Stimulated activated CD4-positive, alpha-beta T cell treated with anti-CD3 and anti-CD28 coated beads, TNF-alpha, amount 100 ng/mL, for 4 hours (primary cell): ENCODE results near the gene KLHL6.
"Not testable (repeated sequence)": the region's sequence is repeated elsewhere in the genome, so short reads cannot be mapped to it uniquely, and the experiment has no call there.

Experiments used
- DNase-seq, 3 experiments: peaks; one replicate each; pipeline ENCODE4 v3.0.0-alpha.2; 2020; ENCODE audit warnings: low read depth in 3 of 3

The KLHL6 gene, protein sequence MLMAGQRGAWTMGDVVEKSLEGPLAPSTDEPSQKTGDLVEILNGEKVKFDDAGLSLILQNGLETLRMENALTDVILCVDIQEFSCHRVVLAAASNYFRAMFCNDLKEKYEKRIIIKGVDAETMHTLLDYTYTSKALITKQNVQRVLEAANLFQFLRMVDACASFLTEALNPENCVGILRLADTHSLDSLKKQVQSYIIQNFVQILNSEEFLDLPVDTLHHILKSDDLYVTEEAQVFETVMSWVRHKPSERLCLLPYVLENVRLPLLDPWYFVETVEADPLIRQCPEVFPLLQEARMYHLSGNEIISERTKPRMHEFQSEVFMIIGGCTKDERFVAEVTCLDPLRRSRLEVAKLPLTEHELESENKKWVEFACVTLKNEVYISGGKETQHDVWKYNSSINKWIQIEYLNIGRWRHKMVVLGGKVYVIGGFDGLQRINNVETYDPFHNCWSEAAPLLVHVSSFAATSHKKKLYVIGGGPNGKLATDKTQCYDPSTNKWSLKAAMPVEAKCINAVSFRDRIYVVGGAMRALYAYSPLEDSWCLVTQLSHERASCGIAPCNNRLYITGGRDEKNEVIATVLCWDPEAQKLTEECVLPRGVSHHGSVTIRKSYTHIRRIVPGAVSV

GRCh38 chr3:183555541-183556081 lies at the start of gene KLHL6:
Gene KLHL6 (minus strand): TSS chr3:183555706. CDS start chr3:183555653, 53 bp downstream.
- DNase-seq = peak; percentile 40 to 55 (median 42)

DNA sequence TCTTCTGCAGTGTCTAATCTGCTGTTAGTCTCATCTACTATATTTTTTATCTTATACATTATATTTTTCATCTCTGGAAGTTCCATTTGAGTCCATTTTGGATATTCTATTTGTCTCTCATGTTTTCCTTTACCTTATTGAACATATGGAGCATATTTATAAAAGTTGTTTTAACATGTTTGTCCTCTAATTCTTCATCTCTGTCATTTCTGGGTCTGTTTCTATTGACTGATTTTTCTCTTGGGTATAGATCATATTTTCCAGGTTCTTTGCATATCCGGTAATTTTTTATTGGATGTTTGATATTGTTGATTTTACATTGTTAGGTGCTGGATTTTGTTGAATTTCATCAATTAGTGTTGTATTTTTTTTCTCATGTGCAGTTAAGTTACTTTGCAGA lies 42.5 kb upstream of the KLHL6 start:
- no peak for DNase-seq

- DNase-seq = no peak
Measured at GRCh38 chr3:183594636-183595035, 39.1 kb upstream of the KLHL6 start.

DNA sequence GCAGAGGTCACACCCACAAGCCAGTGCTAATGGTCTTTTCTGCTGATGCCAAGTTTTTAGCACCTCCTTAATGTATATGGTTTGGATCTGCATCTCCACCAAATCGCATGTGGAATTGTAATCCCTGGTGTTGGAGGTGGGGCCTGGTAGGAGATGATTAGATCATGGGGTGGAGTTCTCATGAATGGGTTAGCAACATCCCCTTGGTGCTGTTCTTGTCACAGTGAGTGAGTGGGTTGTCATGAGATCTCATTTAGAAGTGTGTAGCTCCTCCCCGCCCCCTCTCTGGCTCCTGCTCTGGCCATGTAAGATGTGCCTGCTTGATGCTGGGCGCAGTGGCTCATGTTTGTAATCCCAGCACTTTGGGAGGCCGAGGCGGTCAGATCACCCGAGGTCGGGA lies 37.3 kb upstream of the KLHL6 start:
- DNase-seq = no peak

DNA sequence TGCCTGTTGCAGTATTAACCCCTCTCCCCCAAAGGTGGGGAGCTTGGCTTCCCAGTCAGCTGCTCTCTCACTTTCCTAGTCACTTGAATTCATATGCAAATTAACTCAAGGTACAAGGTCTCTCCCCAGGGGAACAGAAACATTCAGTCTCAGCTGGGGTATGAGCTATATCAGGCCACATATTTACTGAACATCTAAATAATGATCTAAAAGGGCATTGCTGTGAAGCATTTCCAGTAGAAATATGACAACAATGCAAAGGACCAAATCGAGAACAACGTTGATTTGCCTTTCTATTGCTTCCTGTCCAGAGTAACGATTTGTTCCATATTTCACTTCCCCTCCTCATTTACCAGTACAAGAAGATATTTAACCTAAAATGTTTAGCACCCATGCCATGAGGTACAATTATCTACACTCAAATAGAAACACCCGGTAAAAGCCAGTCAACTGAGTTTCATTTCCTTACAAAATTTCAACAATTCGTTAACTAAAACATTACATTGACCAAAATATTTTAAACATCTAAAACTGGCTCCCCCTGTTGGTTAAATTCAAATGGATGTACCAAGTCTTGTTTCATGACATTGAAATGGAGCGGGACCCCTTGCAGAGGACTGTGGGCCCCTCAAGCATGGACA lies 36.5 kb upstream of the KLHL6 start:
- no peak for DNase-seq

- no peak for DNase-seq
Measured at GRCh38 chr3:183590442-183590841, 34.9 kb upstream of the KLHL6 start.

- DNase-seq = no peak
Measured at GRCh38 chr3:183587336-183587735, 31.8 kb upstream of the KLHL6 start.

GRCh38 chr3:183586477-183586876 lies 31.0 kb upstream of the KLHL6 start:
- DNase-seq = no peak

- no peak for DNase-seq
Measured at GRCh38 chr3:183584914-183585280, 29.4 kb upstream of the KLHL6 start.

DNA sequence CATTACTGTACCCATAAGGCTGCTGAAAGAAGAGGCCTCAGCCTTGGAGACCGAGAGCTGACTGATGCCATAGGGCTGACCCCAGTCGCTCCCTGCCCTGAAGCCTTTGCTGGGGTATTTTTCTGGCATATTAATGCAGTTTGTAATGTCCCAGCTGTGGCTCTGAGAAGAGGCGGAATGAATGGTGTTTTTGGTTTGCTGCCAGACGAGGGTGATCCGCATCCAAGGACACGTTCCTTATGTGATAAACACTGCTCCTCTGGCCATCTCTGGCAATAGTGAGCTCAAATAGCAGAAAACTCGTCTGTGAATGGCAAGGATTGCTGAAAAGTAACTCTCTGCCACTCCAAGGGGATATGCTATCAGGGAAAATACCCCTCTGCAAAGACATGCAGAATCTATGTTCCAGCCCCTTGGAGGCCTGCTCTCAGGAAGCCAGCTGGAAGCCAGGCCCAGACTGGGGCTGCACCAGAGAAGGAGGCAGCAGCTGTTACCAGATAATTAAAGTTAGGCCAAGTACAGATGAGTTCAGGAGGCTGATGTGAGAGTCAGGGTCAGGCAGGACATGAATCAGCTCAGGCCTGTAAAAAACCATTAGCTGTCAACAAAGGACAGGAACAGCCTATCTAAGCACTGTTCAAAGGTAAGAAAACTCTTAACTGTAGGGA lies 28.9 kb upstream of the KLHL6 start:
- no peak for DNase-seq

DNA sequence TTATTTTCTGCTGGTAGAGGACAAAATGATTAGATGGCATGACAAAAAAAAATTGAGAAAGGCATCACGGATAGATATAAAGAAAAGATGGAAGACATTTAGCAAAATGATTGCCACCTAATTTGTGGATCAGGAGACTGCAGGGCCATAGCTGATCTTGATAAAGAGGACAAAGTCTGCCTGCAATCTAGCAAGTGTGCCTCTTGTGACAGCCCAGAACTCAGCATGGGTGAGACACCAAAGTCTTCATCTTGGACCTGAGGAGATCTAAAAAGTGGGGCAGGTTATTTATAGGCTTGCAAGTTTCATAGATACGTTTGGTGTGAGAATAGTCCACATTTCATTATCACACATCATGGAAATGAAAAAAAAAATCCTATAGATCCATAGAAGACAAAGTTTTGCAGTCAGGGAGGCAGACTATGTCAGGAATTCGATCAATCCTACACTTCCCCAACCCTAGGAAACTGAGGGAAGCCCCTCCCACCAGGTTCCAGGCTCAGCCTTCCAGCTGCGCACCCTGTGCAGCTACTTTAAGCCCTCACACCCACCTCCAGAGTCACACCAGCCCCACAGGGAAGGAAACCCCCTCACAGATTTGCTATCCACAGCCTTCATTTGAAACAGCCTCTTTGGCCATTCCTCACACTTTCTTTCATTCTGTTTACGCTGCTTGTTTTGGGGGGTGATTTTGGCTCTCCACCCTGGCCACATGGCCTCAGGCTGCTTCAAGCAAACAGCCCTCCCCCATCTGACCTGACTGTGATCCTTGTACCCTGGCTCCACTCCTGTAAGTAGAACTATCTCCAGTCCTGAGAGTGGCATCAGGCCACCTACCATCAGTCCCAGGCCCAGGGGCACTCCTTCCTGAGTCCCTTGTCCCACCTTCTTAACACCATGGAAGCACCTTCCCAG lies 28.1 kb upstream of the KLHL6 start:
- no peak for DNase-seq

GRCh38 chr3:183582161-183582560 lies 26.7 kb upstream of the KLHL6 start:
- DNase-seq = no peak

DNA sequence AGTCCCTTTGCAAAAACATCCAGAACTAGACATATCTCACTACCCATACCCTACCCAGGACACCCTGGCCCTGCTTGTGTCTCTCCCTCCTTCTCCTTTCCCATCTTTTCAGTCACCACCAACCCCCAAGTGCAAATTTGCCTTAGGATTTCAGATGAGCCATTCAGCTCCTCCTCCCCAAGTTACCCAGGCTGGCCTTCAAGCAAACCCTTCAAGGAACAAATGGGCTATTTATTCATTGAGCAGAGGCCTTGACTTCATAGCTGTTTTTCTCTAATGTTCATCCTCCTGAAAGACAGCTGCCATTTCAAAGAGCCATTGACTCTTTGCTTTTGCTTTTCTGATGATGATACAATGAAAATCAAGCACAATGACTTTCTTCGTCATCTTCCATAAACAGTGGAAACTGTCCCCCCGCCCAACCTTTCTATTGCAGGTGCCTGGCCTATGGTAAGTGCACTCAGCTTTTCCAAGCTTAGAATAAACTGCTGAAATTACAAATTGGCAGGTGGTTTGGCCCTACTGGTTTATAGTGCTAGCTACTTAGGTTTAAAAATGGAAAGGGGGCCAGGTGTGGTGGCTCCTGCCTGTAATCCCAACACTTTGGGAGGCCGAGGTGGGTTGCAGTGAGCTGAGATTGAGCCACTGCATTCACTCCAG lies 26.1 kb upstream of the KLHL6 start:
- DNase-seq = no peak

DNA sequence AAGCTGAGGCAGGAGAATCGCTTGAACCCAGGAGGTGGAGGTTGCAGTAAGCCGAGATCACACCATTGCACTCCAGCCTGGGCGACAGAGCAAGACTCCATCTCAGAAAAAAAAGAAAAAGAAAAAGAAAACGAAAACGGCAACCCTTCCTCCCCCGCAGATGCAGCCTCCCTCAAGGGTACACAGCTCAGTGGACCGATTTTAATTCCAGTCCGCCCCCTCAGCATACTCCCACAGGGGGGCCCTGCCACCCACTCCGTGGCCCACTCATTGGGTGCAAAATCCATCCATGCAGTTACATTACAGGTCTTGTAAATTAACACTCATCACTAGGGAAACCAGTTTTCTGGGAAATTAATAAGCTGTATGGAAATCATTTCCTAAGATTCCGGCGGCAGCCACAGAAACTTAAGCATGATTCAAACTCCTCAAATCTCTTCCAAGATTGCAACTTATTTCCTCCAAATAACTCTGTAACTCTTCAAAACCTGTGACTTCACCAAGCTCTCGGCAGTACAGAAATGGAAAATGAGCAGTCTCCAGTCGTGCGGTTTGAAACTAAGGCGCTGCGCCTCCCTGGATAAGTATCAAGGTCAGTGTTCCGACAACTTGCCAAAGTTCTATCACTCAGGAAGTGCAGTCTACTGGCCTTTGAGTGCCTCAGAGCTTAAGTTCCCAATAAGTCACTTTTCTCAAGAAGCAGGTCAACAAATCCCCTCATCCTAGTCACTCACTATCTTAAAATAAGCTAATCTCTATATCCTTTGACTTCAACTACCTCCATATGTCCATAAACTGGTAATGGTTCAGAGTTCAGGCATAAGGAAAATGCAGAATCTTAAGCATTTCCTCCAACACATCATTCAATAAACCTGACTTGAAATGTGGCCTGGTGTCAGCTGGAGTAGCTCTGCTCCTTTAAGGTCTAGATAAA lies 24.7 kb upstream of the KLHL6 start:
- DNase-seq = no peak

DNA sequence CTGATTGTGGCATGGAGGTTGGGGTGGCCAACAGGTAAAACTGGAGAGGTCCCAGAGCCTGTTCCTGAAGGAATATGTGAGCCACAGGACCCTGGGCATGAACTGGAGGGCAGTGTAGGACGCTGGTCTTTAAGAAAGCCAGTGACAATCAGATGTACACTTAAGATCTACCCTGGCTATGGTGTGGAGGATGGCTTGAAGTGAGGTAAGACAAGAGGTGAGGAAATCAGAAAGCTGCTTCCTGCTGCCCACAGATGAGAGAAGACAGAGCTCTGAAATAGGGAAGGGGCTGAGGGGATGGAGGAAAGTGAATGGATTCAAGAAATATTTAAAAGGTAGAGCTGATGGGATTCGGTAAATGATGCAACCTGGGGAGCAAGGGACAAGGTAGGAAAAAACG lies 22.7 kb upstream of the KLHL6 start:
- no peak for DNase-seq

- DNase-seq = no peak
Measured at GRCh38 chr3:183577346-183577745, 21.8 kb upstream of the KLHL6 start.

DNA sequence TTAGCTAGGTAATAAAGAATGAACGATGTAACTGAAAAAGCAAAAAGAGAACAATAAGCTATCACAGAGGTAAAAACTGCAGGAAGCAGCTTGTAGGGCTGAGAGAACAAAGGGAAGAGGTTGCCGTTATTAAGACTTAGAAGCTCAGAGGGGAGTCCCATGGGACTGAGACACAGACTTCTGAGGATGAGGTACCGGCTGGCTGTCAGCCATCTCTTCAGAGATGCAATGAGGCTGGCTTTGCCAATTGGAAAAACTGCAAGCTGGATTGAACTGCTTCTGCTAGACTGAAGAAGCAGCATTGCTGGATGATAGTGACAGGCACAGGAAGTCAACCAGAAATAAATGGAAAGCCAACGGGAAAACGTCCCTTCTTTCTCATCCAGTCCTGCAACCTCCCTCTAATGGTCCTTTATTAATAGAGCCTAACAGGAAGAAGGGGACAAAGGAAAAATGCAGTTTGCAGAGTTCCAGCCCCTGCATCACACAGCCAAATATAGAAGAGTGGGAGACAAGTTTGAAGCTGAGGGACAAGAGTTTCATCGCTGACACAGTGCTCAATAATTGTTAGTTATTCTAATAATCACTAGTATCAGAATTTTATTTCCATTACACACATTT lies 21.1 kb upstream of the KLHL6 start:
- DNase-seq = no peak

GRCh38 chr3:183572935-183573334 lies 17.4 kb upstream of the KLHL6 start:
- no peak for DNase-seq

- not testable (repeated sequence) for DNase-seq
Measured at GRCh38 chr3:183570191-183570590, 14.7 kb upstream of the KLHL6 start.
